Choroid plexus epithelial cell (primary cell): ENCODE measurements around the gene FCHSD2.

ENCODE experiments used
- DNase-seq: peaks from one replicate; pipeline ENCODE4 v3.0.0-alpha.2; 2010; ENCODE audit warnings: low read depth
- H3K4me3 ChIP-seq: 2 replicates; pipeline ENCODE4 v1.5.1; 2011; ENCODE audit warnings: low read depth, mild to moderate bottlenecking, control low read depth, low read length, moderate library complexity
- CTCF ChIP-seq: conservative IDR thresholded peaks from 2 replicates; pipeline ENCODE4 v1.5.1; 2011; ENCODE audit warnings: low read depth, mild to moderate bottlenecking, control low read depth, inconsistent platforms, low read length, moderate library complexity

Gene FCHSD2

GRCh38 chr11:72954860-72955259 lies 187.3 kb downstream of the FCHSD2 start:
- DNase-seq: no peak
- TF ChIP-seq CTCF: no peak
- no peak overlapping the region for H3K4me3 ChIP-seq

GRCh38 chr11:72953637-72954036 lies 188.5 kb downstream of the FCHSD2 start:
- DNase-seq: no peak
- no peak overlapping the region for H3K4me3 ChIP-seq
- no peak for TF ChIP-seq CTCF

- no peak overlapping the region for H3K4me3 ChIP-seq
- TF ChIP-seq CTCF: no peak
- DNase-seq: no peak
Observed at GRCh38 chr11:72951888-72952287, 190.2 kb downstream of the FCHSD2 start.

- no peak for TF ChIP-seq CTCF
- H3K4me3 ChIP-seq: no peak overlapping the region
- DNase-seq: peak; percentile 52
Observed at GRCh38 chr11:72951193-72951592, 190.9 kb downstream of the FCHSD2 start.

- H3K4me3 ChIP-seq: no peak overlapping the region
- no peak for TF ChIP-seq CTCF
- no peak for DNase-seq
Observed at GRCh38 chr11:72950685-72951084, 191.4 kb downstream of the FCHSD2 start.

- no peak for DNase-seq
- no peak for TF ChIP-seq CTCF
- no peak overlapping the region for H3K4me3 ChIP-seq
Observed at GRCh38 chr11:72947229-72947628, 194.9 kb downstream of the FCHSD2 start.

- no peak for TF ChIP-seq CTCF
- no peak for DNase-seq
- H3K4me3 ChIP-seq: no peak overlapping the region
Observed at GRCh38 chr11:72943664-72944063, 198.5 kb downstream of the FCHSD2 start.
